SKM-1 treated with dmso at 0.1 percent for 144 hours (cell line): ENCODE measurements around the gene EXOSC10.
"Not testable (repeated sequence)": the region's sequence is repeated elsewhere in the genome, so short reads cannot be mapped to it uniquely, and the experiment has no call there.

Experiments
- DNase-seq: peaks from one replicate; lab custom pipeline; 2025; ENCODE audit not compliant: unreplicated experiment; lab: John Stamatoyannopoulos, UW

The EXOSC10 gene

DNA sequence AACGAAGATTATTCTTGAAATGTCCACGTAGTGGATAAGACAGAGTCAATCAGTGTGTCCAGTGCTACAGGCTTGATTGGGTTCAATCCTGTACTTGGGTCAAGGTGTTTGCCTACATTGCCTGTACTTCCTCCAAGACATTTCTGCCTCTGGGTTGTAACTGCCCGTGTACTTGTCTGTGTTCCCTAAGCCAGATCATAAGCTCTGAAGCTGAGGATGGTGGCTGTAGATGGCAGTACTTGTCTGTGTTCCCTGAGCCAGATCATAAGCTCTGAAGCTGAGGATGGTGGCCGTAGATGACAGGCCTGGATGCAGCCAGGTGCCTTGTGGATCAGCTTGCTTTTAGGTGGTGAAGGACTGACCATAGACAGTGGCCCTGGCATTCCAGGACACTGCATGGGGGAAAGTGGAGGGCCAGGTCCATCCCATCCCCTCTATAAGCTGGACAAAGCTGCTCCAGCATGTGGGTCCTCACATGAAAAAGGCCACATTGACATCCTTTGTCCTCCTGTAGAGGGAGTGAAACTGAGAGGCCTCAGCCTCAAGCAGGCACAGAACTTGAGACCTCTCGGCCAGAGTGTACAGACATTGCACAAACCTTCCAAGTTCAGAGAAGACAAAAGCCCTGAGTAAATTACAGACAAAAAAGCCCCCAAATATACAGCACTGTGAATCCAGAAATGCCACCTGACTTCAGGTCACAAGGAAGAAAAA lies 37.9 kb downstream of the EXOSC10 start:
- no peak for DNase-seq

DNA sequence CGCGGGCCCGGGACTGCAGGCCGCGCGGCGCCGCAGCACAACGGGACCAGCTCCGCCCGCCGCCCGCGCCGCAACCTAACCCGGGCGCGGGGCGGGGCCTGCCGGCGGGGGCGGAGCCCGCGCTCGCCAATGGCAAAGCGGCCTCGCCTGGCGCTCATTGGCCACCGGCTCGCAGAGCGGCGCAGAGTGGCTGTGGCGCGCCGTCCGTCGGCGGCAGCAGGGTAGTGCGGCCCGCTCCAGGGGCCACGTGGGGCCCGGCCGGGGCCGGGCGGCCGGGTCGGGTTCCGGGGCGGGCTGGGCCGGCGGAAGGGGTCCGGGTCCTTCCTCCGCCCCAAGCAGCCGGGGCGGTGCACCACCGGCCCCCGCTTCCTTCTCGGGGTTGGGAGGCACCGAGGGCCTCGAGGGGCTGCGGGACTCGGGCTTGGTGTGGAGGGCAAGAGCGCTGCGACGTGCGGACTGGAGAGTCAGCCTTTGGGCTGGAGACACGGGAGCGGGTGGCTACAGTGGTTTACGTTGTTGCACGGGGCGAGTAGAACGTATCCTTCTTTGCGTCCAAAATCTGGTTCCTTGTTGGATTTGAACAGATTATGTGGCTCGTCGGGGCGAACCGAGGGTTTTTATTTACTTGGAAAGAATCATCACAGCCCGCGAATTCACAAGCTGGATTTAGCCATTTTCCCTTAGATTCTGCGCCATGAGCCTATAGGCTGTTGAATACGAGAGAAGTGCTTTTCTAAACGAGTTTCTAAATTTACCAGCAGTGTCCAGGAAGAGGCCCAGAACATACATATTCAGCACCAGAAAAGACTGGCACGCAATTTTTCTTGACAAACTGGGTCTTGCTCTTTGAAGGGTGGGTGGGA lies 39.5 kb downstream of the EXOSC10 start, which contains the start of gene SRM:
Gene SRM (minus strand): TSS at position 51 of the 863 bp plus-strand sequence. CDS start 75 bp downstream, outside the sequence.
- peak; percentile 86 for DNase-seq

GRCh38 chr1:11059155-11059967 lies 40.3 kb downstream of the EXOSC10 start:
- DNase-seq = no peak

GRCh38 chr1:11058595-11059154 lies 41.0 kb downstream of the EXOSC10 start:
- no peak for DNase-seq

- DNase-seq = no peak
Measured at GRCh38 chr1:11058026-11058425, 41.6 kb downstream of the EXOSC10 start.

- no peak for DNase-seq
Measured at GRCh38 chr1:11057477-11057876, 42.2 kb downstream of the EXOSC10 start.

DNA sequence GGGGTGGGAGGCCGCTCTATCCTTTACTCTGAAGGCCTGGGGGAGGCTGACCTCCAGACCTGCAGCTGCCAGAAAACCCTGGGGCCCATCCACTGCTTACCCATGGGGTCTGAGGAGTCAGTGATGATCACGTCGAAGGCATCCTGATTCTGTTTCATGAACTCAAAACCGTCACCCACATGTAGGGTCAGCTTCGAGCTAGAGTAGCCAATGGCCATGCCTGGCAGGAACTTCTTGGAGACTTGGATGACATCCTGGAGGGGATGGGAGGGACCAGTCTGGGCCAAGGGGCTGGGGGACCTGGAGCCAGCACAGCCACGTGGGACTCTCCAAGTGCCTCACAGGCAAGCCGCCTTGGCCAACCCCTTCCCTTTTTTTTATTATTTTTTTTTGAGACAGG lies 43.2 kb downstream of the EXOSC10 start:
- DNase-seq = no peak

GRCh38 chr1:11055676-11056075 lies 44.0 kb downstream of the EXOSC10 start:
- no peak for DNase-seq

DNA sequence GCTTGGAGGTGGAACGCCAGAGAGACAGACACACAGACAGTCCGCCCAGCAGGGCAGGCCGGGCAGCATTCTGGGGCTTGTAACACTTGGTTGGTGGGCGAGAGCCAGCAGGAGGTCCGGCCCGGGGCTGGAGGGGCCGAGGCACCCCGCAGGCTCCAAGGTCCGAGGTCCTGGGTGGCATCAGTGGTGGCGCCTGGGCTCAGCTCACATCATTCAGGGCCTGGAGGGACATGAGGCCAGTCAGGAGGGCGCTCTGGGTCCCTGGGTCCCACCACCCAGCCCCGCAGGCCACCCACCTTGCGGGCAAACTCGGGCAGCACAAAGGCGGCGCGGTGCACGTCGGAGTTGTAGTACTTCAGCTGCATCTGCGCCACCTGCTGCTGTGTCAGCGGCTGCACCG lies 45.0 kb downstream of the EXOSC10 start:
- no peak for DNase-seq

GRCh38 chr1:11054181-11054580 lies 45.5 kb downstream of the EXOSC10 start:
- DNase-seq = no peak

DNA sequence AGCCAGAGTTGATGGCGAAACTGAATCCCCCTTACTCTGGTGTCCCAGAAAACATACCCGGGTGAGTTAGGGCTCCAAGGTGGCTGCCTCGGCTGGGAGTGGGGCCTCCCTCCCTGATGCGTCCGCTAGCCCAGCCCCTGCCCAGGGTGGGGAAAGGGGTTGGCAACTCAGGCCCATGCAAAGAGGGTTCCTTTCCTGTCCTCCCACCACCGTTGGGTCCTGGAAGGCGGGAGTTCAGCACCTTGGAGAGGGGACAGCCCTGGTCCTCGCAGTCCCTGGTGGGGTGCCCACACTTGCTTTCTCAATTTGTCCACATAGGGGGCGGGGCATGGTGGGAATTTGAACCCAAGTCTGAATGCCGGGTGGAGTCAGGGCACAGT lies 45.9 kb downstream of the EXOSC10 start:
- no peak for DNase-seq

- no peak for DNase-seq
Measured at GRCh38 chr1:11052839-11053757, 46.6 kb downstream of the EXOSC10 start.

DNA sequence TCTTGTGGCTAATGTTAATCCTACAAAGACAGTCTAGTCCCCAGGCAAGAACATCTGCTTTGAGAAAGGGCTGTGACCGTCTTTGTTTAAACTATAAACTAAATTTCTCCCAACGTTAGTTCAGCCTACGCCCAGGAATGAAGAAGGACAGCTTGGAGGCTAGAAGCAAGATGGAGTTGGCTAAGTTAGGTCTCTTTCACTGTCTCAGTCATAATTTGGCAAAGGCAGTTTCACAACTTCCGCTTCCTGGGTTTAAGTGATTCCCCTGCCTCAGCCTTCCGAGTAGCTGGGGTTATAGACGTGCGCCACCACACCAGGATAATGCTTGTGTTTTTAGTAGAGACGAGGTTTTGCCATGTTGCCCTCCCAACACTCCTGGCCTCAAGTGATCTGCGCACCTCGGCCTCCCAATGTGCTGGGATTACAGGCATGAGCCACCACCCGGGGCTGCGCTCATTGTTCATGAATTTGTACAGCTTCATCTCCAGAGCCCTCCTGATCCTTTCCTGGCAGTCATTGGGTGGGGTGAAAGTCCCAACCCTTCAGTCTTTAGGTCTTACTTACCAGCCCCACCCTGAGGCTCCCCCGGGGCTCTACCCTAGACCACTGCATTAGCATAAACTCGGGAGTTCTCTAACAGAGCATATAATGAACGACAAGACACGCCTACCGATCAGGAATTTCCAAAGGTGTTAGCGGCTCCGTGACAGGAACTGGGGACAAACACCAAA lies 47.7 kb downstream of the EXOSC10 start:
- DNase-seq = peak; percentile 76

- not testable (repeated sequence) for DNase-seq
Measured at GRCh38 chr1:11051121-11051520, 48.5 kb downstream of the EXOSC10 start.

DNA sequence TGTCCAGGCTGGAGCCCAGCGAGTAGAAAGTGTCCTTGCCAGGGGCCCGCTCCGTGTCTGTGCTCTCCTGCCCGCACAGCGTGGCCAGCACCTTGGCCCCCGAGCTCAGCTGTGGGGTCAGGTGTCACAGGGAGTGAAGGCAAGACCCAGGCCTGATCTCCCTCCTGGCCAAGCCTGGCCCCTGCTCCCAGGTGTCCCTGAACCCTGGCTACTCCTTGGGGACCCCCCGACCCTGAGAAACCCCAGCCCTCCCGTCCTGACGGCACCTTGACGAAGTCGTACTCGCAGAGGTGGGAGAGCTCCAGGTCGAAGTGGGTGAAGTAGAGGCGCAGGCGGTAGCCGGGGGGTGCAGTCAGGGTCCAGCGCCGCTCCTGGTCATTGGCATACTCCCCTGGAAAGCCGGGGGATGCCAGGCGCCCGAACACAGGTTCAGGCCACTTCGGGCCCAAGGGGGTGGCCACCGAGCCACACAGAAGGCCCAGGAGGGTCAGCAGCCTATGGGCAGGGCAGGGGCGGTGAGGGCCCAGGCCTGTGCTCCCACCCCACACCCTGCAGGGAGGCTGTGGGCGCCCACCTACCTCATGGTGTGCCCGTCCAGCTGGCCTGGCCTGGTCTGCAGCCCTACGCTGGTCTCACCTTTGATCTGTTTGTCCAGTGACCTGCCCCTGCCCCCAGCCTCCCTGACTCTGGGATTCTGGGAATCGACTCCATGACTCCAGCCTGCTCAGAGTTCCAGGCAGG lies 52.9 kb downstream of the EXOSC10 start, which contains the start of gene MASP2:
Gene MASP2 (minus strand): TSS at position 615 of the 741 bp plus-strand sequence. CDS start 32 bp downstream, at position 583.
- no peak for DNase-seq

- no peak for DNase-seq
Measured at GRCh38 chr1:11046270-11046566, 53.5 kb downstream of the EXOSC10 start.

DNA sequence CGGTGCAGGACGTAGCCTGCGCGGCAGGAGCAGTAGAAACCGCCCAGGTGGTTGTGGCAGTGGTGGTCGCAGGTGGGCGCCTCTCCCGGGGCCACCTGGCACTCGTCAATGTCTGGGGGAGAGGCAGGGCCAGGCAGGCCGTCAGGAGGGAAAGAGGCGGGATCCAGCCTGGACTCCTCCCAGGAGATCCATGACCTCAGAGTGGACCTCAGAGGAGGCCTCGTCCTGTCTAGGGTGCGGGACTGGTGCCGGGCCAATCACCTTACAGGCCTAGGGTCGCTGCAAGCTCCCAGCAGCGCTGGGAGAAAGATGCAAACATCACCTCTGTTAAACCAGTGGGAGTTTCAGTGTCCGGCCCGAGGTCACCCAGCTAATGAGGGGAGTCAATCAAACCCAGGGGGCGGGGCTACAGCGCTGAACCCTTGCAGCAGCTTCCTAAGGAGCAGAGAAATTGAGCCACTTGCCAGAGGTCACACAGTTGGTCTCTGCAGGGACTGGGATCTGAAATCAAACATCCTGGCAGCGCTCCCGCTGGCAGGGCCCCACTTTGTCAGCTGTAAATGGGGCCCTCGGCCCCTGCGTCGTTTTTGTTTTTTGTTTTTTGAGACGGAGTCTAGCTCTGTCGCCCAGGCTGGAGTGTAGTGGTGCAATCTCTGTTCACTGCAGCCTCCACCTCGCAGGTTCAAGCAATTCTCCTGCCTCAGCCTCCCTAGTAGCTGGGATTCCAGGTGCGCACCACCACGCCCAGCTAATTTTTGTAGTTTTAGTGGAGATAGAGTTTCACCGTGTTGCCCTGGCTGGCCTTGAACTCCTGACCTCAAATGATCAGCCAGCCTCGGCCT lies 54.0 kb downstream of the EXOSC10 start:
- DNase-seq = no peak
